ENCODE data around the gene ZNF334. TPM values are rescaled to one million over a fixed set of nuclear protein-coding genes. Genes with fewer than 3 reads are reported as not detected.

ZNF334 gene
- polyA plus RNA-seq, 1 experiment: 0.93 TPM

GRCh38 chr20:46553926-46554325, 40.6 kb upstream of the ZNF334 start:
- no peaks in the 10 kb centered on the region; the same call in 1 of the 2 replicates for H3K27me3 ChIP-seq (ENCODE audit: control insufficient read depth, insufficient read depth, low read length)
- CTCF ChIA-PET: interaction anchor here (6.3 kb wide), 1 partner anchor 8 kb away, joined by 33 read pairs; no protein-coding TSS in a partner anchor
- POLR2A ChIA-PET: no interaction called here
- no peak for TF ChIP-seq CTCF (IDR thresholded peaks at IDR 0.05; ENCODE audit: insufficient read depth, low read depth, low read length)
- no peak overlapping the region for H3K4me3 ChIP-seq (ENCODE audit: low read depth, low read length)
- H3K36me3 ChIP-seq (ENCODE audit: control insufficient read depth, insufficient read depth, low read length): no peaks in the 10 kb centered on the region
- DNase-seq (ENCODE audit: low read depth): no peak

GRCh38 chr20:46552460-46553420, 39.4 kb upstream of the ZNF334 start:
- CTCF ChIA-PET: interaction anchor here (6.3 kb wide), 1 partner anchor 9 kb away, joined by 33 read pairs; no protein-coding TSS in a partner anchor
- Histone ChIP-seq H3K27me3 (ENCODE audit: control insufficient read depth, insufficient read depth, low read length) (no peaks in the 10 kb centered on the region; the same call in 1 of the 2 replicates), H3K36me3 (ENCODE audit: control insufficient read depth, insufficient read depth, low read length) (no peaks in the 10 kb centered on the region), H3K4me3 (ENCODE audit: low read depth, low read length) (no peak overlapping the region)
- POLR2A ChIA-PET: no interaction called here
- no peak for TF ChIP-seq CTCF (IDR thresholded peaks at IDR 0.05; ENCODE audit: insufficient read depth, low read depth, low read length)
- DNase-seq (ENCODE audit: low read depth): no peak

- H3K4me3 ChIP-seq (ENCODE audit: low read depth, low read length): no peak overlapping the region
- POLR2A ChIA-PET: no interaction called here
- TF ChIP-seq CTCF (IDR thresholded peaks at IDR 0.05; ENCODE audit: insufficient read depth, low read depth, low read length): no peak
- CTCF ChIA-PET: interaction anchor here (6.3 kb wide), 1 partner anchor 10 kb away, joined by 33 read pairs; no protein-coding TSS in a partner anchor
- no peaks in the 10 kb centered on the region; the same call in 1 of the 2 replicates for H3K27me3 ChIP-seq (ENCODE audit: control insufficient read depth, insufficient read depth, low read length)
- H3K36me3 ChIP-seq (ENCODE audit: control insufficient read depth, insufficient read depth, low read length): no peaks in the 10 kb centered on the region
- DNase-seq (ENCODE audit: low read depth): no peak
Measured at GRCh38 chr20:46551522-46552381, 38.4 kb upstream of the ZNF334 start.

GRCh38 chr20:46550461-46550860, 37.1 kb upstream of the ZNF334 start, which contains the start of gene OCSTAMP:
OCSTAMP (minus strand) TSS chr20:46550654; CDS start chr20:46550560, 94 bp downstream.
- POLR2A ChIA-PET: no interaction called here
- CTCF ChIA-PET: interaction anchor here (0.9 to 6.3 kb wide), 3 partner anchors 10 to 38 kb away, joined by 4 to 33 read pairs (median 7); no protein-coding TSS in a partner anchor
- Histone ChIP-seq H3K4me3 (ENCODE audit: low read depth, low read length) (no peak within 1 kb of the TSS), H3K36me3 (ENCODE audit: control insufficient read depth, insufficient read depth, low read length) (no peaks in the 10 kb centered on the region), H3K27me3 (ENCODE audit: control insufficient read depth, insufficient read depth, low read length) (no peaks in the 10 kb centered on the region)
- DNase-seq (ENCODE audit: low read depth): no peak
- TF ChIP-seq CTCF (IDR thresholded peaks at IDR 0.05; ENCODE audit: insufficient read depth, low read depth, low read length): no peak
